ENCODE data around the gene C12orf76. TPM values are rescaled to one million over a fixed set of nuclear protein-coding genes. Genes with fewer than 3 reads are reported as not detected.

The C12orf76 gene
- total RNA-seq, 1 donor: 16.2 TPM

- Histone ChIP-seq H3K4me3 (ENCODE audit: low read length) (peak overlapping the region; percentile 92), H3K27me3 (ENCODE audit: insufficient read depth, low read length) (no peaks in the 10 kb centered on the region), H3K9me3 (ENCODE audit: low read depth, low read length) (no peaks in the 10 kb centered on the region), H3K4me1 (ENCODE audit: insufficient read depth, low read length) (peaks cover 63% of the 10 kb centered on the region)
Measured at GRCh38 chr12:109998241-109998903, 50.0 kb downstream of the C12orf76 start.

- no peak overlapping the region for H3K4me3 ChIP-seq (ENCODE audit: low read length)
- H3K4me1 ChIP-seq (ENCODE audit: insufficient read depth, low read length): peaks cover 67% of the 10 kb centered on the region
- H3K27me3 ChIP-seq (ENCODE audit: insufficient read depth, low read length): no peaks in the 10 kb centered on the region
- H3K9me3 ChIP-seq (ENCODE audit: low read depth, low read length): no peaks in the 10 kb centered on the region
Measured at GRCh38 chr12:109997393-109997792, 50.9 kb downstream of the C12orf76 start.

- Histone ChIP-seq H3K9me3 (ENCODE audit: low read depth, low read length) (no peaks in the 10 kb centered on the region), H3K27me3 (ENCODE audit: insufficient read depth, low read length) (no peaks in the 10 kb centered on the region), H3K4me1 (ENCODE audit: insufficient read depth, low read length) (peaks cover 72% of the 10 kb centered on the region), H3K4me3 (ENCODE audit: low read length) (peak overlapping the region; percentile 85)
Measured at GRCh38 chr12:109996483-109996853, 51.9 kb downstream of the C12orf76 start.

- Histone ChIP-seq H3K27me3 (ENCODE audit: insufficient read depth, low read length) (no peaks in the 10 kb centered on the region), H3K4me1 (ENCODE audit: insufficient read depth, low read length) (peaks cover 66% of the 10 kb centered on the region), H3K4me3 (ENCODE audit: low read length) (peak within 1 kb of the TSS; percentile 85), H3K9me3 (ENCODE audit: low read depth, low read length) (no peaks in the 10 kb centered on the region)
Measured at GRCh38 chr12:109995686-109996482, 52.4 kb downstream of the C12orf76 start, which contains the start of gene GIT2. TSS of gene GIT2 (minus strand) at chr12:109996368. CDS start at chr12:109996224, 144 bp downstream.

GRCh38 chr12:109995361-109995685 is 53.0 kb downstream of the C12orf76 start:
- Histone ChIP-seq H3K9me3 (ENCODE audit: low read depth, low read length) (no peaks in the 10 kb centered on the region), H3K27me3 (ENCODE audit: insufficient read depth, low read length) (no peaks in the 10 kb centered on the region), H3K4me3 (ENCODE audit: low read length) (peak overlapping the region; percentile 85), H3K4me1 (ENCODE audit: insufficient read depth, low read length) (peaks cover 61% of the 10 kb centered on the region)

- Histone ChIP-seq H3K4me1 (ENCODE audit: insufficient read depth, low read length) (peaks cover 56% of the 10 kb centered on the region), H3K4me3 (ENCODE audit: low read length) (peak overlapping the region; percentile 85), H3K27me3 (ENCODE audit: insufficient read depth, low read length) (no peaks in the 10 kb centered on the region), H3K9me3 (ENCODE audit: low read depth, low read length) (no peaks in the 10 kb centered on the region)
Measured at GRCh38 chr12:109994401-109995175, 53.7 kb downstream of the C12orf76 start.

- no peaks in the 10 kb centered on the region for H3K9me3 ChIP-seq (ENCODE audit: low read depth, low read length)
- peaks cover 48% of the 10 kb centered on the region for H3K4me1 ChIP-seq (ENCODE audit: insufficient read depth, low read length)
- H3K4me3 ChIP-seq (ENCODE audit: low read length): no peak overlapping the region
- H3K27me3 ChIP-seq (ENCODE audit: insufficient read depth, low read length): no peaks in the 10 kb centered on the region
Measured at GRCh38 chr12:109993091-109993490, 55.2 kb downstream of the C12orf76 start.

- Histone ChIP-seq H3K4me1 (ENCODE audit: insufficient read depth, low read length) (peaks cover 34% of the 10 kb centered on the region), H3K4me3 (ENCODE audit: low read length) (no peak overlapping the region), H3K9me3 (ENCODE audit: low read depth, low read length) (no peaks in the 10 kb centered on the region), H3K27me3 (ENCODE audit: insufficient read depth, low read length) (no peaks in the 10 kb centered on the region)
Measured at GRCh38 chr12:109991586-109991985, 56.7 kb downstream of the C12orf76 start.

Other genes starting within 250 kb of the C12orf76 start
- gene TRPV4, start 215.1 kb downstream of the C12orf76 start, total RNA-seq: 0.31 TPM
- gene GLTP, start 168.0 kb downstream of the C12orf76 start, total RNA-seq: 63.0 TPM
- gene TCHP, start 148.2 kb downstream of the C12orf76 start, total RNA-seq: 7.9 TPM
- gene GIT2, start 52.2 kb downstream of the C12orf76 start, total RNA-seq: 86.7 TPM
- 134 TPM for gene ANKRD13A, start 49.1 kb downstream of the C12orf76 start, total RNA-seq
- gene IFT81, start 75.8 kb upstream of the C12orf76 start, total RNA-seq: 2.2 TPM
- gene ATP2A2, start 232.7 kb upstream of the C12orf76 start, total RNA-seq: 71.7 TPM

Data from mononuclear cell (primary cell).